ENCODE data around the gene NPPB. TPM values are rescaled to one million over a fixed set of nuclear protein-coding genes. Genes with fewer than 3 reads are reported as not detected.
"Not testable (repeated sequence)": the region's sequence is repeated elsewhere in the genome, so short reads cannot be mapped to it uniquely, and the experiment has no call there.

The NPPB gene
- total and polyA plus RNA-seq, 9 of the 15 experiments (the other 6 are each of a cell fraction or from before 2014, with no cell fraction given) = not detected

- in situ Hi-C loops (cut with MboI); H3K9me3 ChIP-seq (replicated peaks; ENCODE audit: control insufficient read depth, insufficient read depth, low read depth, low read length); H3K4me3 ChIP-seq; ATAC-seq; H3K9ac ChIP-seq (ENCODE audit: insufficient read depth in 1 of 2, low read depth in 2 of 2, low read length in 2 of 2); H4K20me1 ChIP-seq (replicated peaks; ENCODE audit: control insufficient read depth, insufficient read depth, low read length); H3K4me2 ChIP-seq (ENCODE audit: insufficient read depth, low read length); H3K27ac ChIP-seq (ENCODE audit: extremely low read depth, low read depth, low read length); BruUV-seq (replicated peaks); H3K79me2 ChIP-seq (ENCODE audit: control insufficient read depth, insufficient read depth, low read length); intact Hi-C loops (cut with micrococcal nuclease); H3K36me3 ChIP-seq (ENCODE audit: control insufficient read depth, insufficient read depth, low read length); H3K27me3 ChIP-seq (ENCODE audit: control insufficient read depth in 2 of 2, insufficient read depth in 2 of 2, low read length in 2 of 2); H2AFZ ChIP-seq (ENCODE audit: low read depth, low read length); DNase-seq (ENCODE audit: extremely low read depth in 1 of 4, low spot score in 3 of 4); FAIRE-seq; H3K9me1 ChIP-seq (ENCODE audit: control insufficient read depth, insufficient read depth, low read length); TF ChIP-seq ATF3 (CRISPR knock-in tag; conservative IDR thresholded peaks at IDR 0.05): not testable (repeated sequence)
- POLR2A ChIA-PET = interaction anchor here (0.6 to 1.3 kb wide), 3 partner anchors 32 to 76 kb away, joined by 3 to 4 read pairs (median 4); no protein-coding TSS in a partner anchor
- TF ChIP-seq FOSL1 (tag; conservative IDR thresholded peaks at IDR 0.05) (peak; percentile 43; the same call in 1 of the 2 replicates), SMARCA4 (IDR thresholded peaks at IDR 0.05) (0 out of 2 replicates have a peak, but pooled peaks have one; percentile 22), JUND (IDR thresholded peaks at IDR 0.05; ENCODE audit: borderline replicate concordance, low read depth, low read length) (peak; percentile 40; the same call in 1 of the 2 replicates), JUND (tag; IDR thresholded peaks at IDR 0.05; ENCODE audit: borderline replicate concordance, low read depth, low read length) (0 out of 3 replicates have a peak, but pooled peaks have one; percentile 18), ATF3 (IDR thresholded peaks at IDR 0.05) (peak; percentile 74)
- CTCF ChIA-PET (ENCODE audit: low intra/inter-chr PET ratio) = interaction anchor here (1.7 kb wide), 1 partner anchor 65 kb away, joined by 11 read pairs; no protein-coding TSS in a partner anchor
- H3K4me1 ChIP-seq (replicated peaks in 1 of 2; ENCODE audit: control insufficient read depth in 2 of 2, insufficient read depth in 2 of 2, low read length in 2 of 2) = peaks cover 3 to 16% of the 10 kb centered on the region in 2 experiments; a peak in 4 of 5 replicates
- 46% methylated on average over 5 of the region's 5 CpGs for WGBS (ENCODE audit: insufficient coverage, low coverage, missing lambda C conversion rate)
Observed at GRCh38 chr1:11904156-11904555, 45.4 kb upstream of the NPPB start.

Data from K562 (cell line).